Activated CD4-positive, alpha-beta T cell treated with anti-CD3 and anti-CD28 coated beads for 36 hours (primary cell): ENCODE results near the gene LDHAL6A. TPM values are rescaled to one million over a fixed set of nuclear protein-coding genes. Genes with fewer than 3 reads are reported as not detected.

Experiments
- ATAC-seq: fragments of 200-7000 bp; cut with Tn5 transposase; one replicate; pipeline ENCODE4 v1.10.0; 2021; ENCODE audit warnings: mild to moderate bottlenecking, moderate library complexity
- CTCF ChIA-PET: fragments of 350-600 bp; sonication (Branson Sonifier 250); formaldehyde crosslinking; loops from one replicate; lab custom pipeline; 2021; ENCODE audit warnings: antibody characterized with exemption; lab: Charles Lee
- POLR2A ChIA-PET: fragments of 350-600 bp; sonication (Branson Sonifier 250); formaldehyde crosslinking; loops from one replicate; lab custom pipeline; 2021; ENCODE audit warnings: antibody characterized with exemption, inconsistent platforms; lab: Charles Lee
- DNase-seq: peaks from one replicate; pipeline ENCODE4 v3.0.0-alpha.2; 2020
- H3K27ac Mint-ChIP-seq: one replicate; pipeline ENCODE4 v1.8.0; 2021; ENCODE audit warnings: mixed read lengths
- H3K27me3 Mint-ChIP-seq: one replicate; pipeline ENCODE4 v1.8.0; 2021; ENCODE audit warnings: mixed read lengths
- H3K36me3 Mint-ChIP-seq: one replicate; pipeline ENCODE4 v1.8.0; 2021; ENCODE audit warnings: low read depth, mixed read lengths
- H3K4me1 Mint-ChIP-seq: one replicate; pipeline ENCODE4 v1.8.0; 2021; ENCODE audit warnings: mixed read lengths
- H3K4me3 Mint-ChIP-seq: one replicate; pipeline ENCODE4 v1.8.0; 2021; ENCODE audit warnings: mild to moderate bottlenecking, moderate library complexity, mixed read lengths
- H3K9me3 Mint-ChIP-seq: one replicate; pipeline ENCODE4 v1.8.0; 2021; ENCODE audit warnings: low read depth, mixed read lengths
- intact Hi-C, 2 experiments: fragments of 100-400 bp; cut with DNase I in 1 of 2; cut with micrococcal nuclease in 1 of 2; formaldehyde crosslinking; loops; one replicate each; pipeline versions ENCODE4 v1.14.2 to v1.15.1; 2022 to 2024; cut with DNase I, micrococcal nuclease
- total RNA-seq, 2 experiments: library from RNA; stranded (reverse); gene quantifications; one replicate each; pipeline ENCODE4 v1.2.3, GENCODE V29; 2021

LDHAL6A gene
- total RNA-seq, 2 experiments from 2014 or later, result not detected

GRCh38 chr11:18457450-18457849 is 1.8 kb downstream of the LDHAL6A start:
- H3K36me3 Mint-ChIP-seq, result no peaks in the 10 kb centered on the region
- POLR2A ChIA-PET, result no interaction called here
- H3K4me1 Mint-ChIP-seq, result peaks cover 2% of the 10 kb centered on the region
- H3K4me3 Mint-ChIP-seq, result no peak overlapping the region
- peaks cover 4% of the 10 kb centered on the region for H3K27me3 Mint-ChIP-seq
- no peaks in the 10 kb centered on the region for H3K9me3 Mint-ChIP-seq
- DNase-seq (no peak), ATAC-seq (peak; percentile 26)
- no peak overlapping the region for H3K27ac Mint-ChIP-seq
- CTCF ChIA-PET, result no interaction called here
- intact Hi-C loops, result no loop called here

GRCh38 chr11:18459634-18460033 is 4.0 kb downstream of the LDHAL6A start:
- Mint-ChIP-seq H3K36me3 (no peaks in the 10 kb centered on the region), H3K27ac (no peak overlapping the region), H3K4me1 (peaks cover 2% of the 10 kb centered on the region), H3K9me3 (no peaks in the 10 kb centered on the region), H3K4me3 (no peak overlapping the region), H3K27me3 (peaks cover 2% of the 10 kb centered on the region)
- no peak for DNase-seq
- CTCF ChIA-PET, result no interaction called here
- intact Hi-C loops, result loop anchor here in 1 of 2 experiments (10.0 kb wide), 1 partner anchor 65 kb away; the partner anchor contains the start of gene TSG101
- POLR2A ChIA-PET, result interaction anchor here (0.7 kb wide), 1 partner anchor 20 kb away, joined by 4 read pairs; no protein-coding TSS in a partner anchor
- ATAC-seq, result no peak

- POLR2A ChIA-PET, result no interaction called here
These were observed 6.3 kb downstream of the LDHAL6A start for GRCh38 chr11:18461909-18462308.

GRCh38 chr11:18463439-18463838 is 7.8 kb downstream of the LDHAL6A start:
- CTCF ChIA-PET, result interaction anchor here (0.6 to 1.4 kb wide), 2 partner anchors 168 to 219 kb away, joined by 3 to 4 read pairs; no protein-coding TSS in a partner anchor
- POLR2A ChIA-PET, result no interaction called here

More at GRCh38 chr11:18461909-18462308, 6.3 kb downstream of the LDHAL6A start:
- ATAC-seq (peak; percentile 72), DNase-seq (peak; percentile 39)
- CTCF ChIA-PET, result no interaction called here
- Mint-ChIP-seq H3K27ac (no peak overlapping the region), H3K36me3 (no peaks in the 10 kb centered on the region), H3K4me3 (no peak overlapping the region), H3K27me3 (no peaks in the 10 kb centered on the region), H3K9me3 (no peaks in the 10 kb centered on the region), H3K4me1 (peaks cover 5% of the 10 kb centered on the region)
- intact Hi-C loops, result loop anchor here in 1 of 2 experiments (10.0 kb wide), 1 partner anchor 63 kb away; the partner anchor contains the start of gene TSG101

GRCh38 chr11:18466402-18466801 is 10.7 kb downstream of the LDHAL6A start:
- Mint-ChIP-seq H3K9me3 (no peaks in the 10 kb centered on the region), H3K4me1 (peaks cover 21% of the 10 kb centered on the region), H3K4me3 (no peak overlapping the region), H3K36me3 (no peaks in the 10 kb centered on the region), H3K27me3 (no peaks in the 10 kb centered on the region), H3K27ac (no peak overlapping the region)
- intact Hi-C loops, result loop anchor here in 1 of 2 experiments (10.0 kb wide), 1 partner anchor 58 kb away; the partner anchor contains the start of gene TSG101
- POLR2A ChIA-PET, result no interaction called here
- DNase-seq, result no peak
- no peak for ATAC-seq
- CTCF ChIA-PET, result no interaction called here

More at GRCh38 chr11:18463439-18463838, 7.8 kb downstream of the LDHAL6A start:
- ATAC-seq (no peak), DNase-seq (no peak)
- Mint-ChIP-seq H3K4me3 (no peak overlapping the region), H3K9me3 (no peaks in the 10 kb centered on the region), H3K27ac (no peak overlapping the region), H3K4me1 (peaks cover 10% of the 10 kb centered on the region), H3K27me3 (no peaks in the 10 kb centered on the region), H3K36me3 (no peaks in the 10 kb centered on the region)
- intact Hi-C loops, result loop anchor here in 1 of 2 experiments (10.0 kb wide), 1 partner anchor 61 kb away; the partner anchor contains the start of gene TSG101

GRCh38 chr11:18468059-18468458 is 12.4 kb downstream of the LDHAL6A start:
- DNase-seq (no peak), ATAC-seq (peak; percentile 55)
- H3K4me1 Mint-ChIP-seq, result peaks cover 25% of the 10 kb centered on the region
- no peak overlapping the region for H3K4me3 Mint-ChIP-seq
- intact Hi-C loops, result loop anchor here in 1 of 2 experiments (10.0 kb wide), 1 partner anchor 57 kb away; the partner anchor contains the start of gene TSG101
- H3K36me3 Mint-ChIP-seq, result peaks cover 2% of the 10 kb centered on the region
- CTCF ChIA-PET, result no interaction called here
- peak overlapping the region; percentile 42 for H3K27ac Mint-ChIP-seq
- no peaks in the 10 kb centered on the region for H3K9me3 Mint-ChIP-seq
- no peaks in the 10 kb centered on the region for H3K27me3 Mint-ChIP-seq
- POLR2A ChIA-PET, result interaction anchor here (0.7 kb wide), 1 partner anchor 230 kb away, joined by 4 read pairs; no protein-coding TSS in a partner anchor

GRCh38 chr11:18468961-18469360 is 13.3 kb downstream of the LDHAL6A start:
- ATAC-seq (peak; percentile 42), DNase-seq (no peak)
- POLR2A ChIA-PET, result interaction anchor here (0.6 kb wide), 1 partner anchor 74 kb away, joined by 4 read pairs; no protein-coding TSS in a partner anchor
- H3K36me3 Mint-ChIP-seq, result peaks cover 2% of the 10 kb centered on the region
- peaks cover 25% of the 10 kb centered on the region for H3K4me1 Mint-ChIP-seq
- H3K4me3 Mint-ChIP-seq, result no peak overlapping the region
- no peak overlapping the region for H3K27ac Mint-ChIP-seq
- CTCF ChIA-PET, result interaction anchor here (1.0 to 1.4 kb wide), 4 partner anchors 12 to 106 kb away, joined by 3 to 4 read pairs (median 4); partner anchors contain the start of gene TSG101
- no peaks in the 10 kb centered on the region for H3K9me3 Mint-ChIP-seq
- intact Hi-C loops, result loop anchor here in 1 of 2 experiments (10.0 kb wide), 1 partner anchor 56 kb away; the partner anchor contains the start of gene TSG101
- H3K27me3 Mint-ChIP-seq, result no peaks in the 10 kb centered on the region

GRCh38 chr11:18471995-18472394 is 16.3 kb downstream of the LDHAL6A start:
- POLR2A ChIA-PET, result no interaction called here
- ATAC-seq, result peak; percentile 85

GRCh38 chr11:18472587-18472986 is 16.9 kb downstream of the LDHAL6A start:
- ChIA-PET CTCF (interaction anchor here (0.7 kb wide), 1 partner anchor 50 kb away, joined by 3 read pairs; no protein-coding TSS in a partner anchor), POLR2A (no interaction called here)
- Mint-ChIP-seq H3K36me3 (peaks cover 11% of the 10 kb centered on the region), H3K9me3 (no peaks in the 10 kb centered on the region), H3K4me1 (peaks cover 22% of the 10 kb centered on the region), H3K4me3 (no peak overlapping the region), H3K27me3 (no peaks in the 10 kb centered on the region), H3K27ac (no peak overlapping the region)
- ATAC-seq (no peak), DNase-seq (no peak)
- intact Hi-C loops, result no loop called here

More at GRCh38 chr11:18471995-18472394, 16.3 kb downstream of the LDHAL6A start:
- CTCF ChIA-PET, result interaction anchor here (0.6 to 0.7 kb wide), 2 partner anchors 50 to 282 kb away, joined by 3 read pairs; no protein-coding TSS in a partner anchor
- intact Hi-C loops, result no loop called here
- Mint-ChIP-seq H3K9me3 (no peaks in the 10 kb centered on the region), H3K36me3 (peaks cover 10% of the 10 kb centered on the region), H3K4me1 (peaks cover 22% of the 10 kb centered on the region), H3K27ac (no peak overlapping the region), H3K4me3 (no peak overlapping the region), H3K27me3 (no peaks in the 10 kb centered on the region)
- DNase-seq, result peak; percentile 61

- no peaks in the 10 kb centered on the region for H3K27me3 Mint-ChIP-seq
- DNase-seq, result no peak
- ChIA-PET POLR2A (interaction anchor here (0.6 kb wide), 1 partner anchor 133 kb away, joined by 3 read pairs; no protein-coding TSS in a partner anchor), CTCF (interaction anchor here (0.6 to 0.9 kb wide), 5 partner anchors 184 to 632 kb away, joined by 3 to 5 read pairs (median 3); no protein-coding TSS in a partner anchor)
- peaks cover 44% of the 10 kb centered on the region for H3K36me3 Mint-ChIP-seq
- intact Hi-C loops, result no loop called here
- H3K4me3 Mint-ChIP-seq, result no peak overlapping the region
- no peak overlapping the region for H3K27ac Mint-ChIP-seq
- H3K9me3 Mint-ChIP-seq, result no peaks in the 10 kb centered on the region
- no peaks in the 10 kb centered on the region for H3K4me1 Mint-ChIP-seq
- no peak for ATAC-seq
These were observed 23.4 kb downstream of the LDHAL6A start for GRCh38 chr11:18479063-18479462.

- ChIA-PET CTCF (no interaction called here), POLR2A (no interaction called here)
- peaks cover 56% of the 10 kb centered on the region for H3K36me3 Mint-ChIP-seq
- H3K4me1 Mint-ChIP-seq, result peaks cover 8% of the 10 kb centered on the region
- ATAC-seq, result peak; percentile 87
- H3K27me3 Mint-ChIP-seq, result no peaks in the 10 kb centered on the region
- no peaks in the 10 kb centered on the region for H3K9me3 Mint-ChIP-seq
- DNase-seq, result peak; percentile 33
- H3K4me3 Mint-ChIP-seq, result no peak overlapping the region
- intact Hi-C loops, result no loop called here
- no peak overlapping the region for H3K27ac Mint-ChIP-seq
These were observed 30.4 kb downstream of the LDHAL6A start for GRCh38 chr11:18485913-18486528.
